H1 (cell line): ENCODE data around the gene TLK1. TPM values are rescaled to one million over a fixed set of nuclear protein-coding genes. Genes with fewer than 3 reads are reported as not detected.

ENCODE experiments used
- CTCF ChIA-PET: fragments of 300-600 bp; sonication (Branson Sonifier 250); formaldehyde crosslinking; loops from one replicate; lab custom pipeline; 2021; ENCODE audit not compliant: partially characterized antibody; lab: Charles Lee
- POLR2A ChIA-PET: fragments of 300-600 bp; sonication (Branson Sonifier 250); formaldehyde crosslinking; loops from one replicate; lab custom pipeline; 2021; ENCODE audit warnings: inconsistent platforms; ENCODE audit not compliant: partially characterized antibody; lab: Charles Lee
- DNase-seq, 2 experiments: peaks; one replicate each; pipeline versions ENCODE4 v3.0.0 to v3.0.0-alpha.2; 2010 to 2022; ENCODE audit warnings: low spot score in 2 of 2, low read depth in 1 of 2, mixed read lengths in 1 of 2
- FAIRE-seq: peaks from 2 replicates; lab custom pipeline; 2011; peaks lifted over from hg19 to GRCh38; lab: Jason Lieb, UNC
- H2AFZ ChIP-seq: 2 replicates; pipeline ENCODE4 v1.8.1; 2012; ENCODE audit warnings: low read length, inconsistent platforms
- H2AK5ac ChIP-seq: 2 replicates; pipeline ENCODE4 v1.6.1; 2013; ENCODE audit warnings: low read depth, low read length
- H2BK120ac ChIP-seq: replicated peaks from 2 replicates; pipeline ENCODE3; 2013; ENCODE audit warnings: low read depth, low read length, inconsistent platforms
- H2BK12ac ChIP-seq: 2 replicates; pipeline ENCODE4 v1.6.1; 2013; ENCODE audit warnings: low read depth, low read length
- H2BK15ac ChIP-seq: 2 replicates; pipeline ENCODE4 v1.6.1; 2013; ENCODE audit warnings: low read length
- H2BK20ac ChIP-seq: 2 replicates; pipeline ENCODE4 v1.6.1; 2013; ENCODE audit warnings: low read length
- H2BK5ac ChIP-seq: 2 replicates; pipeline ENCODE4 v1.6.1; 2013; ENCODE audit warnings: low read depth, low read length
- H3K14ac ChIP-seq: 2 replicates; pipeline ENCODE4 v1.6.1; 2013; ENCODE audit warnings: inconsistent platforms; ENCODE audit not compliant: insufficient read length
- H3K18ac ChIP-seq: 2 replicates; pipeline ENCODE4 v1.6.1; 2013; ENCODE audit warnings: low read length; ENCODE audit errors: extremely low read depth
- H3K23ac ChIP-seq: 2 replicates; pipeline ENCODE4 v1.6.1; 2013; ENCODE audit warnings: inconsistent platforms; ENCODE audit not compliant: insufficient read length
- H3K23me2 ChIP-seq: 2 replicates; pipeline ENCODE4 v1.6.1; 2013; ENCODE audit warnings: low read depth, low read length
- H3K27ac ChIP-seq: 2 replicates; pipeline ENCODE4 v1.6.1; 2011; ENCODE audit warnings: low read depth, low read length, inconsistent platforms
- H3K27me3 ChIP-seq, 4 experiments: replicated peaks in 1 of 4; 1 replicate in 1 of 4; 2 replicates in 3 of 4; pipeline versions ENCODE4 v1.6.1 to v1.8.1; 2011 to 2013; ENCODE audit warnings: low read length in 3 of 4, mild to moderate bottlenecking in 3 of 4, inconsistent platforms in 2 of 4, mixed read lengths in 2 of 4, moderate library complexity in 1 of 4; ENCODE audit not compliant: control insufficient read depth in 3 of 4, insufficient read depth in 3 of 4; ENCODE audit errors: extremely low read depth in 1 of 4
- H3K36me3 ChIP-seq, 4 experiments: 2 replicates each; pipeline versions ENCODE4 v1.6.1 to v1.8.1; 2011 to 2013; ENCODE audit warnings: mild to moderate bottlenecking in 4 of 4, low read length in 3 of 4, moderate library complexity in 2 of 4, control low read depth in 1 of 4, inconsistent platforms in 1 of 4; ENCODE audit not compliant: insufficient read depth in 4 of 4, control insufficient read depth in 2 of 4
- H3K4ac ChIP-seq: replicated peaks from 2 replicates; pipeline ENCODE3; 2013; ENCODE audit warnings: low read length, low read depth, mixed read lengths, inconsistent platforms; ENCODE audit not compliant: insufficient read length
- H3K4me1 ChIP-seq, 4 experiments: replicated peaks in 1 of 4; 1 replicate in 1 of 4; 2 replicates in 3 of 4; pipeline versions ENCODE4 v1.6.1 to v1.8.1; 2011 to 2013; ENCODE audit warnings: low read length in 3 of 4, inconsistent platforms in 2 of 4, mixed read lengths in 1 of 4; ENCODE audit not compliant: insufficient read depth in 4 of 4, control insufficient read depth in 3 of 4
- H3K4me2 ChIP-seq, 2 experiments: 2 replicates each; pipeline versions ENCODE4 v1.6.1 to v1.8.1; 2011 to 2013; ENCODE audit warnings: low read depth in 2 of 2, low read length in 2 of 2, control low read depth in 1 of 2, inconsistent platforms in 1 of 2, mild to moderate bottlenecking in 1 of 2; ENCODE audit not compliant: insufficient read depth in 1 of 2
- H3K4me3 ChIP-seq, 4 experiments: fragments of 200-600, 300-600 bp in 1 of 4; sonication (generic), shearing (Covaris generic), sonication (Bioruptor Twin) in 1 of 4; 2 replicates each; pipeline versions ENCODE4 v1.5.1 to v1.8.1; 2011 to 2016; ENCODE audit warnings: low read length in 4 of 4, low read depth in 3 of 4, control low read depth in 2 of 4, inconsistent platforms in 2 of 4, mild to moderate bottlenecking in 2 of 4, mixed read lengths in 1 of 4, moderate library complexity in 1 of 4; ENCODE audit not compliant: insufficient read depth in 2 of 4; ENCODE audit errors: extremely low read depth in 1 of 4
- H3K56ac ChIP-seq: replicated peaks from 2 replicates; pipeline ENCODE3; 2013; ENCODE audit warnings: low read depth, mild to moderate bottlenecking, mixed read lengths, low read length, inconsistent platforms; ENCODE audit not compliant: insufficient read length
- H3K79me1 ChIP-seq: 2 replicates; pipeline ENCODE4 v1.6.1; 2013; ENCODE audit warnings: low read depth, low read length, control low read depth
- H3K79me2 ChIP-seq, 2 experiments: 2 replicates each; pipeline versions ENCODE4 v1.6.1 to v1.8.1; 2012 to 2013; ENCODE audit warnings: low read length in 2 of 2, mild to moderate bottlenecking in 2 of 2, inconsistent platforms in 1 of 2; ENCODE audit not compliant: insufficient read depth in 2 of 2, control insufficient read depth in 1 of 2
- H3K9ac ChIP-seq, 4 experiments: replicated peaks in 1 of 4; 1 replicate in 1 of 4; 2 replicates in 3 of 4; pipeline versions ENCODE4 v1.6.1 to v1.8.1; 2011 to 2013; ENCODE audit warnings: low read depth in 3 of 4, low read length in 3 of 4, control low read depth in 2 of 4, mild to moderate bottlenecking in 2 of 4, moderate library complexity in 2 of 4, inconsistent platforms in 1 of 4; ENCODE audit errors: extremely low read depth in 1 of 4
- H3K9me3 ChIP-seq, 2 experiments: 2 replicates each; pipeline versions ENCODE4 v1.6.1 to v1.8.1; 2012 to 2013; ENCODE audit warnings: mild to moderate bottlenecking in 2 of 2, moderate library complexity in 2 of 2, control low read depth in 1 of 2, inconsistent platforms in 1 of 2, low read depth in 1 of 2, low read length in 1 of 2, mixed read lengths in 1 of 2; ENCODE audit not compliant: insufficient read depth in 2 of 2
- H4K20me1 ChIP-seq, 2 experiments: replicated peaks in 1 of 2; 2 replicates each; pipeline versions ENCODE3 to v1.8.1; 2011 to 2013; ENCODE audit warnings: inconsistent platforms in 2 of 2, low read length in 2 of 2, mild to moderate bottlenecking in 1 of 2; ENCODE audit not compliant: insufficient read depth in 2 of 2, control insufficient read depth in 1 of 2
- H4K5ac ChIP-seq: 2 replicates; pipeline ENCODE4 v1.6.1; 2013; ENCODE audit warnings: low read length, low read depth, mixed read lengths, inconsistent platforms; ENCODE audit not compliant: insufficient read length
- H4K8ac ChIP-seq: 2 replicates; pipeline ENCODE4 v1.8.0; 2013; ENCODE audit warnings: mild to moderate bottlenecking, moderate library complexity, low read length, inconsistent platforms; ENCODE audit not compliant: insufficient read depth; ENCODE audit errors: extremely low read depth
- H4K91ac ChIP-seq: replicated peaks from 2 replicates; pipeline ENCODE3; 2013; ENCODE audit warnings: low read length, mixed read lengths, inconsistent platforms; ENCODE audit not compliant: insufficient read length
- SIN3A ChIP-seq, 2 experiments: IDR thresholded peaks in 1 of 2; conservative IDR thresholded peaks in 1 of 2; 2 replicates each; pipeline ENCODE4 v1.6.1; 2011 to 2012; ENCODE audit warnings: low read length in 2 of 2, improper control_type of control experiment in 1 of 2, low read depth in 1 of 2, mild to moderate bottlenecking in 1 of 2
- YY1 ChIP-seq: IDR thresholded peaks from 2 replicates; pipeline ENCODE4 v1.6.1; 2011; ENCODE audit warnings: low read depth, mild to moderate bottlenecking, low read length
- WGBS, 2 experiments: shearing (Covaris generic) in 1 of 2; methylation state at CpG; one replicate each; pipeline versions ENCODE4 v1.1.6 to v1.1.7; 2013 to 2015; ENCODE audit warnings: low lambda C conversion rate in 2 of 2, mixed read lengths in 2 of 2, inconsistent platforms in 1 of 2, low coverage in 1 of 2, missing lambda C conversion rate in 1 of 2; ENCODE audit not compliant: insufficient replicate concordance in 2 of 2, insufficient coverage in 1 of 2, insufficient read length in 1 of 2; ENCODE audit errors: extremely low coverage in 1 of 2, missing lambda C conversion rate in 1 of 2; 5-methylcytosine and 5-hydroxymethylcytosine counted together
- polyA plus RNA-seq, 7 experiments: library from polyadenylated mRNA; depleted of rRNA in 3 of 7; stranded (reverse) in 5 of 7; unstranded in 2 of 7; fragments of >200 nt in 5 of 7; fragments of 200-250 nt in 2 of 7; gene quantifications; 1 replicate in 5 of 7; 2 replicates in 1 of 7; 4 replicates in 1 of 7; pipeline versions ENCODE4 v1.2.1 to v1.2.3, GENCODE V29; 2011 to 2013; ENCODE audit warnings: missing spikeins in 2 of 7, mixed read lengths in 2 of 7
- total RNA-seq: library from RNA; stranded (reverse); fragmentation: NEBNext Ultra II Directional; extraction: Animal tissue kit (Norgen Biotek cat#: 25700); gene quantifications from 2 replicates; pipeline ENCODE4 v1.2.1, GENCODE V29; 2021

The TLK1 gene
- total and polyA plus RNA-seq, 2 of the 8 experiments (the other 6 are each of a cell fraction or from before 2014, with no cell fraction given), result 11.2 to 102 TPM

GRCh38 chr2:171158790-171159371 is 1.8 kb downstream of the TLK1 start:
- H2BK20ac ChIP-seq, result no peak overlapping the region
- H3K79me2 ChIP-seq, result peaks cover 27 to 71% of the 10 kb centered on the region in 2 experiments
- no peaks in the 10 kb centered on the region for H3K36me3 ChIP-seq
- no peak overlapping the region for H4K91ac ChIP-seq
- H3K14ac ChIP-seq, result no peak overlapping the region
- no peak for TF ChIP-seq YY1
- TF ChIP-seq SIN3A (conservative IDR thresholded peaks at IDR 0.05 in 1 of 2, IDR thresholded peaks at IDR 0.05 in 1 of 2; ENCODE audit: low read depth in 1 of 2, low read length in 2 of 2), result peak in 1 of 2 experiments; percentile 36; a peak in 1 of 4 replicates
- TF ChIP-seq, all 59 proteins: peak for 1
- Histone ChIP-seq H2BK12ac (no peak overlapping the region), H3K27ac (no peak overlapping the region), H3K18ac (no peak overlapping the region), H3K9ac (peak overlapping the region; percentile 29 to 90 (median 89); a peak in 6 of 7 replicates), H4K8ac (no peak overlapping the region), H3K4me3 (peak overlapping the region; percentile 87 to 100 (median 92)), H3K79me1 (no peaks in the 10 kb centered on the region), H2BK5ac (no peak overlapping the region), H4K5ac (no peak overlapping the region), H2BK120ac (no peak overlapping the region), H3K56ac (no peak overlapping the region), H2BK15ac (no peak overlapping the region), H3K9me3 (no peaks in the 10 kb centered on the region), H2AFZ (no peak overlapping the region), H3K4me2 (peak overlapping the region; percentile 78 to 90), H3K23me2 (peaks cover 3% of the 10 kb centered on the region), H3K4me1 (peaks cover 0 to 3% (median 0%) of the 10 kb centered on the region in 4 experiments; a peak in 3 of 7 replicates), H4K20me1 (peaks cover 0 to 6% of the 10 kb centered on the region in 2 experiments), H3K4ac (no peak overlapping the region), H2AK5ac (no peak overlapping the region), H3K23ac (no peak overlapping the region), H3K27me3 (no peaks in the 10 kb centered on the region)
- 4% methylated on average over 15 of the region's 15 CpGs; no CpG with 5 or more reads in 1 of the 2 experiments for WGBS, 2 experiments
- FAIRE-seq (peak; percentile 39), DNase-seq (no peak)
- ChIA-PET CTCF (interaction anchor here (0.7 to 2.4 kb wide), 7 partner anchors 18 to 160 kb away, joined by 3 to 10 read pairs (median 3); no protein-coding TSS in a partner anchor), POLR2A (interaction anchor here (0.7 to 3.9 kb wide), 13 partner anchors 9 to 303 kb away, joined by 3 to 21 read pairs (median 4); partner anchors contain the start of genes DCAF17 and METTL8)
